Upper lobe of left lung (tissue), 6 donors: Measurements from ENCODE around the gene NUDT5. TPM values are rescaled to one million over a fixed set of nuclear protein-coding genes. Genes with fewer than 3 reads are reported as not detected.
"Not testable (repeated sequence)": the region's sequence is repeated elsewhere in the genome, so short reads cannot be mapped to it uniquely, and the experiment has no call there.

Source experiments
- ATAC-seq, 2 donors: fragments of 200-7000 bp; cut with Tn5 transposase; one replicate each; pipeline ENCODE4 v1.9.1; 2022; ENCODE audit warnings: mild to moderate bottlenecking in 2 of 2, moderate library complexity in 2 of 2; ENCODE audit not compliant: low FRiP score in 2 of 2
- DNase-seq, 2 donors: peaks; one replicate each; pipeline ENCODE4 v3.0.0-alpha.2; 2019 to 2020
- H3K27ac ChIP-seq, 4 donors: fragments of 200-600 bp; sonication (generic); one replicate each; pipeline ENCODE4 v1.5.1; 2016 to 2019
- H3K27me3 ChIP-seq, 4 donors: fragments of 200-600 bp; sonication (generic); one replicate each; pipeline ENCODE4 v1.5.1; 2017 to 2019
- H3K36me3 ChIP-seq, 4 donors: fragments of 200-600 bp; sonication (generic); one replicate each; pipeline ENCODE4 v1.5.1; 2016 to 2019
- H3K4me1 ChIP-seq, 4 donors: fragments of 200-600 bp; sonication (generic); one replicate each; pipeline ENCODE4 v1.5.1; 2018 to 2019
- H3K4me3 ChIP-seq, 4 donors: fragments of 200-600 bp; sonication (generic); one replicate each; pipeline ENCODE4 v1.5.1; 2017 to 2019; ENCODE audit warnings: mild to moderate bottlenecking in 2 of 4, moderate library complexity in 1 of 4
- H3K9me3 ChIP-seq, 4 donors: fragments of 200-600 bp; sonication (generic); one replicate each; pipeline ENCODE4 v1.5.1; 2018 to 2019
- CTCF ChIP-seq, 6 experiments: fragments of 450-650 bp in 4 of 6; fragments of 200-600 bp in 2 of 6; sonication (generic) in 2 of 6; IDR thresholded peaks; one replicate each; pipeline ENCODE4 v1.5.1; 2016 to 2019; ENCODE audit warnings: antibody characterized with exemption in 6 of 6
- EP300 ChIP-seq, 4 donors: sonication (generic); formaldehyde crosslinking; IDR thresholded peaks; one replicate each; pipeline ENCODE4 v1.5.1; 2017; ENCODE audit warnings: antibody characterized with exemption in 4 of 4, control low read depth in 2 of 4
- POLR2A ChIP-seq, 4 donors: fragments of 450-650 bp; IDR thresholded peaks; one replicate each; pipeline ENCODE4 v1.5.1; 2016 to 2017; ENCODE audit warnings: antibody characterized with exemption in 4 of 4, mild to moderate bottlenecking in 2 of 4
- POLR2AphosphoS5 ChIP-seq, 2 donors: sonication (generic); formaldehyde crosslinking; IDR thresholded peaks; one replicate each; pipeline ENCODE4 v1.5.1; 2017; ENCODE audit warnings: antibody characterized with exemption in 2 of 2
- WGBS, 2 donors: methylation state at CpG; one replicate each; pipeline ENCODE4 v1.1.5; 2017 to 2018; 5-methylcytosine and 5-hydroxymethylcytosine counted together
- total RNA-seq, 6 donors: library from RNA; depleted of rRNA in 4 of 6; stranded (reverse); fragments of >200 nt in 4 of 6; gene quantifications; one replicate each; pipeline versions ENCODE4 v1.1.0 to v1.2.1, GENCODE V29; 2016 to 2021
- donor health status: DM: no; HTN: no; CAD: no; lungs with moderate emphysema.
- donor health status: DM: no; HTN: yes; CAD: no; lungs with severe emphysema.

The NUDT5 gene
- total RNA-seq, 6 donors from 2014 or later, result 13.5 to 50.4 (median 45.4) TPM

DNA sequence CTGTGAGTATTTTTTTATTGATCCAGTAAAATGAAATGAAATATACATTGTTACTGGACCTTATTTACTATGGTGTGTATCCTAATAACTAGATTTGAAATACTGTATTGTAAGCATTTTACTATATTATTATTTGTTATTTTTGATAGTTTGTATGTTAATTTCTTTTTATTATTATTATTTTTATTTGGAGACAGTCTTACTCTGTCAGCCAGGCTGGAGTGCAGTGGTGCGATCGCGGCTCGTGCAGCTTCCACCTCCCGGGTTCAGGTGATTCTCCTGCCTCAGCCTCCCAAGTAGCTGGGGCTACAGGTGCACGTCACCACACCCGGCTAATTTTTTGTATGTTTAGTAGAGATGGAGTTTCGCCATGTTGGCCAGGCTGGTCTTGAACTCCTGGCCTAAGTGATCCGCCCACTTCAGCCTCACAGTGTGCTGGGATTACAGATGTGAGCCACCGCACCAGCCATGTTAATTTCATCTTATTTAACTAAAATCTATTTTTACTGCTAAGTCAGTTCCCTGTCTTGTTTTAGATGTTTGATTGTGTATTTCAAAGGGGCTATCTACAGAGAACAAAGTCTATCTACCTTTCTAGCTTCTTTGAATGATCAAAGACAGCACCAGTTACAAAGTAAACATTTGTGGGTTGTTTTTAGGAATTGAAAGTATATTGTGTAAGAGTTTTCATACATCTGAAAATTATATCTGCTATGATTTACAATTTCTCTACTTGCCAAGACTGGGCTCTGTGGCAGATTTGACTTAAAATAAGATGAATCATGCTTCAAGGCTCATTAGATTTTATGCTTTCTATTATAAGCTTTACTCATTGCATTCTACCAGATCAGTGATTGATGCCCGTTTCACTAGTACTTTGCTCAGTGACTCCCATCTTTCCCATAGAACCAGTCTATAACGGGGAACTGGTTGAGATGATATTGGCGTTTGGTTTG, 41.9 kb upstream of the NUDT5 start:
- DNase-seq (no peak), ATAC-seq (no peak)
- H3K4me1 ChIP-seq, result peaks cover 13 to 29% (median 18%) of the 10 kb centered on the region in 4 donors
- WGBS, 2 donors, result 94 to 97% methylated on average over 13 of the region's 13 CpGs
- no peaks in the 10 kb centered on the region for H3K9me3 ChIP-seq
- no peak overlapping the region for H3K4me3 ChIP-seq
- H3K27me3 ChIP-seq, result no peaks in the 10 kb centered on the region
- no peak for TF ChIP-seq POLR2A (IDR thresholded peaks at IDR 0.05)
- TF ChIP-seq EP300 (IDR thresholded peaks at IDR 0.05), result no peak
- TF ChIP-seq POLR2AphosphoS5 (IDR thresholded peaks at IDR 0.05), result no peak
- no peak for TF ChIP-seq CTCF (IDR thresholded peaks at IDR 0.05)
- no peak overlapping the region for H3K27ac ChIP-seq
- peaks cover 5 to 70% (median 25%) of the 10 kb centered on the region in 4 donors for H3K36me3 ChIP-seq

- Histone ChIP-seq H3K36me3 (peaks cover 5 to 88% (median 38%) of the 10 kb centered on the region in 4 donors), H3K9me3 (no peaks in the 10 kb centered on the region), H3K27ac (no peak overlapping the region), H3K4me3 (no peak overlapping the region), H3K27me3 (no peaks in the 10 kb centered on the region), H3K4me1 (peaks cover 4 to 12% (median 6%) of the 10 kb centered on the region in 4 donors)
- DNase-seq (no peak), ATAC-seq (no peak)
- TF ChIP-seq CTCF (IDR thresholded peaks at IDR 0.05) (no peak), POLR2AphosphoS5 (IDR thresholded peaks at IDR 0.05) (no peak), EP300 (IDR thresholded peaks at IDR 0.05) (no peak), POLR2A (IDR thresholded peaks at IDR 0.05) (no peak)
- WGBS, 2 donors, result 54 to 68% methylated on average over 4 of the region's 4 CpGs
Observed at GRCh38 chr10:12235796-12236195, 40.1 kb upstream of the NUDT5 start.

DNA sequence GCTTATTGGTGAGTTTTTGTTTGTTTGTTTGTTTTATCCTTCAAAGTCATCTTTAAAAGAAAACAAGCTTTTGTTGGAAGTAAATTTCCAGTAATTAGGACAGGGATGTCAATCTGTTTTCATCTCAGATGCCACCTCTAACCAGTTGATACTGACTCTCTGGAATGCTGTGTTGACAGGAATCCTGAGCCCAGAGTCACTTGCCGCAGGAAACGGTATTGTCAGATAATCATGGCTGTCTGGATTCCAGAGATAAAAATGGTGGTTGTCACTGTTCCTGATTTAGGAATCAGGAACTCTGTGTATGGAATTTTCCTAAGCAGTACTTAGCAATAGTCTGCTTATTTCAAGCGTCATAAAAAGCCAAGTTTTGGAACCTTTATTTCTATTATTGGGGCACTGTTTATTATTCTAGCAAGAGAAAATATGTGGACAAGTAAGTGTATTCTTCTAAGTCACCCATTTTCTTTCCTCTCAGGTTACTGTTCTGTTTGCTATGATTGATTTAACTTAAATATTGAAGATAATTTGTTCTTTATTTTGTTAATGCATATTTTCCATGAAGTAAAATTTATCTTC, 39.5 kb upstream of the NUDT5 start:
- Histone ChIP-seq H3K9me3 (no peaks in the 10 kb centered on the region), H3K27me3 (no peaks in the 10 kb centered on the region), H3K4me1 (peaks cover 0 to 8% (median 4%) of the 10 kb centered on the region in 4 donors), H3K36me3 (peaks cover 5 to 89% (median 41%) of the 10 kb centered on the region in 4 donors), H3K27ac (no peak overlapping the region), H3K4me3 (no peak overlapping the region)
- DNase-seq (no peak), ATAC-seq (no peak)
- no peak for TF ChIP-seq EP300 (IDR thresholded peaks at IDR 0.05)
- TF ChIP-seq POLR2A (IDR thresholded peaks at IDR 0.05), result no peak
- no peak for TF ChIP-seq CTCF (IDR thresholded peaks at IDR 0.05)
- TF ChIP-seq POLR2AphosphoS5 (IDR thresholded peaks at IDR 0.05), result no peak
- whole genome bisulfite sequencing, 2 donors, result 58 to 76% methylated on average over 3 of the region's 3 CpGs

DNA sequence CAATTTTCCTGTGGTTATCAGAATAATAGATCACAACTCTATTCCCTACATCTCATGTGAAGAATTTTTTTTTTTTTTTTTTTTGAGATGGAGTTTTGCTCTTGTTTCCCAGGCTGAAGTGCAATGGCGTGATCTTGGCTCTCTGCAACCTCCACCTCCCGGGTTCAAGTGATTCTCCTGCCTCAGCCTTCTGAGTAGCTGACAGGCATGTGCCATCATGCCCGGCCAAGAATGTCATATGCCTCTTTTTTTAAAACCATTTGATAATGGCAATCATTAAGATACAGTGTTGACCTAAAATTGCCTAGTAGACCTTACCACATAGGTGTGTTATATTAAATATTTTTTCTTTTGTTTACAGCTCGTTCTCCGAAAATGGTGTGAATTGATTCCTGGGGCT, 39.0 kb upstream of the NUDT5 start:
- DNase-seq, H3K27me3 ChIP-seq, H3K4me3 ChIP-seq, H3K9me3 ChIP-seq, ATAC-seq, H3K4me1 ChIP-seq, H3K27ac ChIP-seq: not testable (repeated sequence)
- peaks cover 5 to 92% (median 41%) of the 10 kb centered on the region in 4 donors for H3K36me3 ChIP-seq
- 96 to 98% methylated on average over 5 of the region's 5 CpGs for WGBS, 2 donors

- TF ChIP-seq CTCF (IDR thresholded peaks at IDR 0.05), result no peak
- ATAC-seq, result no peak
- Histone ChIP-seq H3K4me3 (no peak overlapping the region), H3K27me3 (no peaks in the 10 kb centered on the region), H3K4me1 (peaks cover 0 to 8% (median 0%) of the 10 kb centered on the region in 4 donors), H3K9me3 (no peaks in the 10 kb centered on the region), H3K36me3 (peaks cover 0 to 74% (median 34%) of the 10 kb centered on the region in 4 donors), H3K27ac (no peak overlapping the region)
- no peak for DNase-seq
- WGBS, 2 donors, result 88 to 95% methylated on average over 11 of the region's 11 CpGs
Observed at GRCh38 chr10:12228851-12229250, 33.2 kb upstream of the NUDT5 start.

- H3K27ac ChIP-seq, H3K4me3 ChIP-seq, H3K4me1 ChIP-seq, H3K27me3 ChIP-seq, ATAC-seq, H3K9me3 ChIP-seq: not testable (repeated sequence)
- WGBS, 2 donors, result 98% methylated on average over 27 of the region's 28 CpGs; no CpG with 5 or more reads in 1 of the 2 donors
- DNase-seq, result peak in 1 of 2 donors; percentile 60
- H3K36me3 ChIP-seq, result peaks cover 0 to 63% (median 20%) of the 10 kb centered on the region in 4 donors
Observed at GRCh38 chr10:12226438-12226837, 30.7 kb upstream of the NUDT5 start.
